GM12874 (cell line): Measurements from ENCODE around the gene NRP1.

Experiments used
- CTCF ChIP-seq: IDR thresholded peaks from 2 replicates; pipeline ENCODE4 v1.5.1; 2011; ENCODE audit warnings: low read depth, mild to moderate bottlenecking, control low read depth, low read length, moderate library complexity; ENCODE audit not compliant: insufficient read depth

The NRP1 gene

GRCh38 chr10:33150889-33151288, 183.6 kb downstream of the NRP1 start:
- no peak for TF ChIP-seq CTCF

GRCh38 chr10:33150146-33150545, 184.3 kb downstream of the NRP1 start:
- TF ChIP-seq CTCF, result no peak

- no peak for TF ChIP-seq CTCF
Measured at GRCh38 chr10:33147013-33147310, 187.5 kb downstream of the NRP1 start.

- no peak for TF ChIP-seq CTCF
Measured at GRCh38 chr10:33146189-33147012, 188.1 kb downstream of the NRP1 start.

GRCh38 chr10:33145451-33146188, 188.8 kb downstream of the NRP1 start:
- no peak for TF ChIP-seq CTCF

GRCh38 chr10:33143160-33143728, 191.2 kb downstream of the NRP1 start:
- no peak for TF ChIP-seq CTCF

GRCh38 chr10:33142295-33142694, 192.2 kb downstream of the NRP1 start:
- no peak for TF ChIP-seq CTCF
